OCI-LY3 (cell line): Measurements from ENCODE around the gene ACBD5.

ENCODE experiments used
- H2AFZ ChIP-seq: fragments of 200-600, 300-600 bp; shearing (Covaris generic); 2 replicates; pipeline ENCODE4 v1.6.0; 2014; ENCODE audit warnings: antibody characterized with exemption, low read depth, low read length
- H3K27ac ChIP-seq: fragments of 200-600, 300-600 bp; sonication (generic); 2 replicates; pipeline ENCODE4 v1.5.1; 2014; ENCODE audit warnings: mild to moderate bottlenecking, low read length, moderate library complexity, mixed read lengths
- H3K27me3 ChIP-seq: fragments of 200-600, 300-600 bp; sonication (generic); 2 replicates; pipeline ENCODE4 v1.6.1; 2014; ENCODE audit warnings: low read depth, low read length, mixed read lengths
- H3K36me3 ChIP-seq: fragments of 200-600, 300-600 bp; sonication (generic); replicated peaks from 2 replicates; pipeline ENCODE3; 2014; ENCODE audit warnings: low read depth, low read length, mixed read lengths
- H3K4me1 ChIP-seq: fragments of 300-600, 200-600 bp; sonication (generic); 2 replicates; pipeline ENCODE4 v1.6.1; 2014; ENCODE audit warnings: low read length, mixed read lengths
- H3K4me2 ChIP-seq: fragments of 200-600, 300-600 bp; sonication (generic); 2 replicates; pipeline ENCODE4 v1.6.1; 2014; ENCODE audit warnings: low read length, mixed read lengths
- H3K4me3 ChIP-seq: fragments of 300-600, 200-600 bp; sonication (generic); 2 replicates; pipeline ENCODE4 v1.5.1; 2014; ENCODE audit warnings: antibody characterized with exemption, mild to moderate bottlenecking, low read length, moderate library complexity
- H3K79me2 ChIP-seq: fragments of 300-600, 200-600 bp; shearing (Covaris generic); 2 replicates; pipeline ENCODE4 v1.6.1; 2014; ENCODE audit warnings: mild to moderate bottlenecking, low read length, mixed read lengths
- H3K9ac ChIP-seq: fragments of 300-600, 200-600 bp; shearing (Covaris generic); 2 replicates; pipeline ENCODE4 v1.6.0; 2014; ENCODE audit warnings: mild to moderate bottlenecking, low read length, moderate library complexity
- H3K9me3 ChIP-seq: fragments of 200-600, 300-600 bp; shearing (Covaris generic); 2 replicates; pipeline ENCODE4 v1.6.1; 2014; ENCODE audit warnings: low read length, mixed read lengths; ENCODE audit not compliant: insufficient read depth
- H4K20me1 ChIP-seq: fragments of 200-600, 300-600 bp; sonication (generic); 2 replicates; pipeline ENCODE4 v1.6.1; 2016; ENCODE audit warnings: low read length, mixed read lengths; ENCODE audit not compliant: insufficient read depth
- EZH2phosphoT487 ChIP-seq: fragments of 200-600 bp; shearing (Covaris generic); IDR thresholded peaks from 2 replicates; pipeline ENCODE4 v1.6.1; 2018; ENCODE audit warnings: antibody characterized with exemption, mixed run types, low read depth
- TF ChIP-seq, protein P1 (sequence below): fragments of 200-600, 300-600 bp; sonication (generic); IDR thresholded peaks from 2 replicates; pipeline ENCODE4 v1.5.1; 2014; ENCODE audit warnings: antibody characterized with exemption, low read length, low read depth

The ACBD5 gene

DNA sequence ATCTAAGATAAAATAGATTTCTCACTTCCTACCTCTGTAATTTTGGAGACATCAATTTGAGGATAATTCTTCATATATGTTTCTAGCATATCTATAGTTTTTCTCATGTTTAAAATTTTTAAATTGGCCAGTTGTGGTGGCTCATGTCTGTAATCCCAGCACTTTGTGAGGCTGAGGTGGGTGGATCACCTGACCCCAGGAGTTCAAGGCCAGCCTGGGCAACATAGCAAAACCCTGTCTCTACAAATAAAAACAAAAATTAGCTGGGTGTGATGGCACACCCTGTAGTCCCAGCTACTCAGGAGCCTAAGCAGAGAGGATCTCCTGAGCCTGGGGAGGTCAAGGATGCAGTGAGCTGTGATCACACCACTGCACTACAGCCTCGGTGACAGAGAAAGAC lies 4.9 kb downstream of the ACBD5 start:
- Histone ChIP-seq H2AFZ (no peak overlapping the region), H3K4me2 (no peak overlapping the region), H3K79me2 (peaks cover 16% of the 10 kb centered on the region), H3K27ac (no peak overlapping the region), H3K27me3 (no peaks in the 10 kb centered on the region), H3K4me3 (no peak overlapping the region), H3K9ac (no peak overlapping the region), H3K4me1 (no peaks in the 10 kb centered on the region), H3K9me3 (no peaks in the 10 kb centered on the region), H4K20me1 (no peaks in the 10 kb centered on the region), H3K36me3 (peaks cover 2% of the 10 kb centered on the region)
- TF ChIP-seq EZH2phosphoT487 = no peak
- TF ChIP-seq, protein P1, sequence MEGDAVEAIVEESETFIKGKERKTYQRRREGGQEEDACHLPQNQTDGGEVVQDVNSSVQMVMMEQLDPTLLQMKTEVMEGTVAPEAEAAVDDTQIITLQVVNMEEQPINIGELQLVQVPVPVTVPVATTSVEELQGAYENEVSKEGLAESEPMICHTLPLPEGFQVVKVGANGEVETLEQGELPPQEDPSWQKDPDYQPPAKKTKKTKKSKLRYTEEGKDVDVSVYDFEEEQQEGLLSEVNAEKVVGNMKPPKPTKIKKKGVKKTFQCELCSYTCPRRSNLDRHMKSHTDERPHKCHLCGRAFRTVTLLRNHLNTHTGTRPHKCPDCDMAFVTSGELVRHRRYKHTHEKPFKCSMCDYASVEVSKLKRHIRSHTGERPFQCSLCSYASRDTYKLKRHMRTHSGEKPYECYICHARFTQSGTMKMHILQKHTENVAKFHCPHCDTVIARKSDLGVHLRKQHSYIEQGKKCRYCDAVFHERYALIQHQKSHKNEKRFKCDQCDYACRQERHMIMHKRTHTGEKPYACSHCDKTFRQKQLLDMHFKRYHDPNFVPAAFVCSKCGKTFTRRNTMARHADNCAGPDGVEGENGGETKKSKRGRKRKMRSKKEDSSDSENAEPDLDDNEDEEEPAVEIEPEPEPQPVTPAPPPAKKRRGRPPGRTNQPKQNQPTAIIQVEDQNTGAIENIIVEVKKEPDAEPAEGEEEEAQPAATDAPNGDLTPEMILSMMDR = no peak

DNA sequence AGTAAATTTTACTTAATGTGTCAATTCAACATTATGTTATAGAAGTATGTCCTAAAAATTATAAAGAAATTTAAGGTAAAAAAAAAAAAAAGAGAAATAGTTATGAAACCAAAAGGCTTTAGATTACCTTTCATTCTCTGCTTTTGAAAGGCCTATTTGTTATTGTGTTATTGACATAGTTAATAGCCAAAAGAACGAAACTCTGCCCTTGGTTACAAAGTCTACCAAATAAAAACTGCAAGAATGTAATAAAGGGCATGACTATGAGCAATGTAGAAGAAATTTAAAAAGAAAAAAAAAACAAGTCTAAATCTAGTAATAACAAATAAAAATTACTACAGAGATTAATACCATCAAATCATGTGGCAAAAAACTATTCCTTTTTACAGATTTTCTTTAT lies 10.6 kb downstream of the ACBD5 start:
- H4K20me1 ChIP-seq = no peaks in the 10 kb centered on the region
- TF ChIP-seq EZH2phosphoT487 = no peak
- TF ChIP-seq, protein P1 = no peak
- H2AFZ ChIP-seq = no peak overlapping the region
- H3K9ac ChIP-seq = no peak overlapping the region
- H3K79me2 ChIP-seq = no peaks in the 10 kb centered on the region
- no peak overlapping the region for H3K27ac ChIP-seq
- H3K27me3 ChIP-seq = no peaks in the 10 kb centered on the region
- H3K36me3 ChIP-seq = peaks cover 2% of the 10 kb centered on the region
- H3K9me3 ChIP-seq = no peaks in the 10 kb centered on the region
- no peak overlapping the region for H3K4me3 ChIP-seq
- no peak overlapping the region for H3K4me2 ChIP-seq
- no peaks in the 10 kb centered on the region for H3K4me1 ChIP-seq

DNA sequence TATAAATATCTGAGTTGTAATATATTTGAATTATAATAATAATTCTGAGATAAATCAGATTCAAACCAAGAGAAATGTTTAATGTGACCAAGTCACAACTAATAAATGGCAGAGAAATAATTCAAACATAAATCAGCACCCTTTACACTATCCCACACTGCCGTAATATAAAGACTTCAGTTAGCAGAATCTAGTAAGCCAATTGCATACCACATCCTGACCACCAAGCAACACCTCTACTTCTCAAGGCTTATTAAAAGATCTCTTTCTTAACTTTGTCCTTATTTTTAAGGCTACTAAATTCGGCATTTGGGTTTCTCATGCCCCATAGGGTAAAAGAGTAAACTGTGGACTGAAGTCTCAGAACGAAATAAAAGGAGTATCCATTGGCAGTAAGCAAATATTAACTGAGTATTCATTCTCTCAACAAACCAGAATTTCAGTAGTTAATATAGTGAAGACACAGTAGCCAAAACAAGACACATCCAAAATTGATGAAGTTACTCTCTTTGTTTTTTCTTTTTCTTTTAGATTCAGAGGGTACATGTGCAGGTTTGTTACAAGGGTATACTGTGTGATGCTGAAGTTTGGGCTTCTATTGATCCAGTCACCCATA lies 14.8 kb downstream of the ACBD5 start:
- TF ChIP-seq, protein P1 = no peak
- no peak for TF ChIP-seq EZH2phosphoT487

DNA sequence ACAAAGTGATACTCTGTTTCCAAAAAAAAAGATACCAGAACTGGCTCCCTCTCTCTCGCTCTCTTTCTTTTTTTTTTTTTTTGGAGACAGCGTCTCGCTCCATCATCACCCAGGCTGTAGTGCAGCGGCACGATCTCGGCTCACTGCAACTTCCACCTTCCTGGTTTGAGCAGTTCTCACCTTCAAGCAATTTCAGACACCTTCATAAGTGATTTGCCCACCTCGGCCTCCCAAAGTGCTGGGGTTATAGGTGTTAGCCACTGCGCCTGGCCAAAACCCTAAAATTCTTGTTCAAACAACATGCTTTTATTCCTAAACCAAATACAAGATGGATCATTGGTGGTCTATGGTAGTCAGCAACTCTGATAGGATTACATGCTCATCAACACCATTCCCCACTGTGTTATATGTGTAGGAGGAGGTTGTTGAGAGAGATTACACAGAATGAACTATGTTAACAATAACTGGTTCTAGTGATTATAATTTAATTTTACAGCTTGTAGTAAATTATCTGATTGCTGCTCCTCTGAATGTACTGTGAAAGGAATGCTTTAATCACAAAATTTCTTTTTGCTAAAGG lies 15.5 kb downstream of the ACBD5 start:
- Histone ChIP-seq H3K4me3 (no peak overlapping the region), H3K27me3 (no peaks in the 10 kb centered on the region), H2AFZ (no peak overlapping the region), H3K9me3 (no peaks in the 10 kb centered on the region), H3K36me3 (no peaks in the 10 kb centered on the region), H3K4me2 (no peak overlapping the region), H3K9ac (no peak overlapping the region), H4K20me1 (no peaks in the 10 kb centered on the region), H3K4me1 (no peaks in the 10 kb centered on the region), H3K79me2 (no peaks in the 10 kb centered on the region), H3K27ac (no peak overlapping the region)
- TF ChIP-seq, protein P1 = no peak
- no peak for TF ChIP-seq EZH2phosphoT487

More for the DNA sequence above, 14.8 kb downstream of the ACBD5 start:
- Histone ChIP-seq H3K4me3 (no peak overlapping the region), H3K4me2 (no peak overlapping the region), H3K27me3 (no peaks in the 10 kb centered on the region), H3K4me1 (no peaks in the 10 kb centered on the region), H3K36me3 (no peaks in the 10 kb centered on the region), H2AFZ (no peak overlapping the region), H3K9me3 (no peaks in the 10 kb centered on the region), H3K79me2 (no peaks in the 10 kb centered on the region), H4K20me1 (no peaks in the 10 kb centered on the region), H3K9ac (no peak overlapping the region), H3K27ac (no peak overlapping the region)
